ENCODE data around the gene ITK.

Gene ITK

DNA sequence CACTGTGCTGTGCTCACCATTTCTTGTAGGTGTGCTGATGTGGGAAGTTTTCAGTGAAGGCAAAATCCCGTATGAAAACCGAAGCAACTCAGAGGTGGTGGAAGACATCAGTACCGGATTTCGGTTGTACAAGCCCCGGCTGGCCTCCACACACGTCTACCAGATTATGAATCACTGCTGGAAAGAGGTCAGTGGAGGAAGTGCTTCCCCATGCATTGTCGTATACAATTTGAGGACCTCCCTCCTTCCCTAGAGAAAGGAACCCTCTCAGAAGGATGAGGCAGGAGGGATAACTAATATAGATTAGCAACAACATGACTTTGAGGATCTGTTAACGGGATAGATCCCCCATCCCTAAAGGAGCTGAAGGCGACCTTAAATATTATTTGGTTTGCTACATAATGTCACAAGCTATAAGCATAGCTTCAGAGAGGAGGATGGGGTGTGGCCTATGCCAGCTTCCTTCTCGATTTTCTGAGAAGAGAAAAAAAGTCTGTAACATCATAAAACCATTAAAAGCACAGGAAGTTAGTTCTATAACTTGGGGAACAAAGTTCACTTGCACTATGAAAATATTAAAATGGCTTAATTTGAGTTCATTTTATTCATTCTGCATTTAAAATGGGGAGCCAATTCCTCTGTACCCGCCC, 68.3 kb downstream of the ITK start:
- DNase-seq, result no peak

DNA sequence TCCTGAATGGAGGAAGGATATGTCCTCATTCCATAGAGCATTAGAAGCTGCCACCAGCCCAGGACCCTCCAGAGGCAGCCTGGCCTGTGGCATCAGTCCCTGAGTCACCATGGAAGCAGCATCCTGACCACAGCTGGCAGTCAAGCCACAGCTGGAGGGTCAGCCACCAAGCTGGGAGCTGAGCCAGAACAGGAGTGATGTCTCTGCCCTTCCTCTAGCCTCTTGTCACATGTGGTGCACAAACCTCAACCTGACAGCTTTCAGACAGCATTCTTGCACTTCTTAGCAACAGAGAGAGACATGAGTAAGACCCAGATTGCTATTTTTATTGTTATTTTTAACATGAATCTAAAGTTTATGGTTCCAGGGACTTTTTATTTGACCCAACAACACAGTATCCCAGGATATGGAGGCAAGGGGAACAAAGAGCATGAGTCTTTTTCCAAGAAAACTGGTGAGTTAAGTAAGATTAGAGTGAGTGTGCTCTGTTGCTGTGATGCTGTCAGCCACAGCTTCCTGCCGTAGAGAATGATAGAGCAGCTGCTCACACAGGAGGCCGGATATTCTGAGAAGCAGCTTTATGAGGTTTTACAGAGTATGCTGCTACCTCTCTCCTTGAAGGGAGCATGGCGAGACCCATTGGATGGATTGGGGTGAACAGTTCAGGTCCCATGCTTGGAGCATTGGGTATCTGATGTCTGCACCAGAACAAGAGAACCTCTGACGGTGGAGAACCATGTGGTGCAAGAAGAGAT, 72.2 kb downstream of the ITK start:
- no peak for DNase-seq

- DNase-seq, result no peak
Observed at GRCh38 chr5:157253547-157253946, 72.9 kb downstream of the ITK start.

DNA sequence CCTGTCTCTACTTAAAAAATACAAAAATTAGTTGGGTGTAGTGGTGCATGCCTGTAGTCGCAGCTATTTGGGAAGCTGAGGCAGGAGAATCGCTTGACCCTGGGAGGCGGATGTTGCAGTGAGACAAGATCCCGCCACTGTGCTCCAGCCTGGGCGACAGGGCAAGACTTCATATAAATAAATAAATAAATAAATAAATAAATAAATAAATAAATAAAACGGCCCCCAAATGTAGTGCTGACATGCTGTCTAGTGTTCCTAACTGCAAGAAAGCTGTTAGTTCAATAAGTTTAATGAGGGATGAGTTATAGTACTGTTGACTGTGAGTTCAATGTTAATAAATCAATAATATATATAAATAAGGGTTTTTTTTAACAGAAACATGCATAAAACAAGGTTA, 77.8 kb downstream of the ITK start:
- DNase-seq, result no peak

DNA sequence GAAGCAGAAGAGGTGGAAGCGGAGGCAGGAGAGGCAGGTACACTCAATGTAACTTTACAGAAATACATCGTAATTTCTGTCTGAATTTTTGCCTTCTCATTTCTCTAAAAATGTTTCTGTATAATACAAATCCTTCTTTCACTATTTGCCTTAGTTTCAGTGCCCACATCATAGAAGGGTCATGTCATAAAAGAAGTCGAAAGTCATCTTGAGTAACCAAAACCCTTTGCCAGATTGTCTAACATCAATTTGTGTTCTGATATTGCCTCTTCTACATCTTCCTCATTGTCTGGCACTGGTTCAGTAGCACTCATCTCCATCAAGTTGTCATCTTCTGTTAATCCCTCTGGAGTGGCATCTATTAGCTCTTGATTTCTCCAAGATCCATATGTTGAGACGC, 79.1 kb downstream of the ITK start:
- no peak for DNase-seq

DNA sequence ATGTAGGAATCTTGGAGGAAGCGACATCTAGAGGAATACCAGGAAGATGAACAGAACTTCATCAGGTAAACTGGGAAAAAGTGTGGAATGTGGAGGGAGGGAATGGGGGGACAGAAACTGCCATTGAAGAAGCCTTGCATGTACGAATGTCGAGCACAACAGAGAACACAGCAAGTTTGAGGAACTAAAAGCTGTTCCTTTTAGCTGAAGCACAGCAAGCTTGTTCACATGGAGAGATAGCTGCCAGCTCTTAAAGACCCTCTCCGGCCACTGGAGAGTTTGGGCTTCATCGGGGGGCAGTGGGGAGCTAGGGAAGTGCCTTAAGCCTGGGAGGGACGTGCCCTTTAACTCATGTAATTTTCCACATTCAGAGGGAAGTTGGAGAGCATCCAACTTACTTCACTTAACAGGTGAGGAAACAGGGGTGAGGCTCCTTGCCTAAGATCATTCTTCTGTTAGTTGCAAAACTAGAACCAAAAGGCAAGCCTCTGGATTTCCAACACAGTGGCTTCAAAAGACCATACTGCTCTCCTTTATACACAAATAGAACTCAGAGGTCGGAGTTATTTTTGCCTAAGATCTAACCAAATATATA, 83.0 kb downstream of the ITK start:
- no peak for DNase-seq

GRCh38 chr5:157265714-157266285, 85.2 kb downstream of the ITK start, which contains the start of gene CYFIP2:
CYFIP2 (plus strand) TSS chr5:157266123; CDS start chr5:157285362, 19,239 bp downstream.
- no peak for DNase-seq

GRCh38 chr5:157266286-157267007, 85.8 kb downstream of the ITK start:
- DNase-seq, result no peak

DNA sequence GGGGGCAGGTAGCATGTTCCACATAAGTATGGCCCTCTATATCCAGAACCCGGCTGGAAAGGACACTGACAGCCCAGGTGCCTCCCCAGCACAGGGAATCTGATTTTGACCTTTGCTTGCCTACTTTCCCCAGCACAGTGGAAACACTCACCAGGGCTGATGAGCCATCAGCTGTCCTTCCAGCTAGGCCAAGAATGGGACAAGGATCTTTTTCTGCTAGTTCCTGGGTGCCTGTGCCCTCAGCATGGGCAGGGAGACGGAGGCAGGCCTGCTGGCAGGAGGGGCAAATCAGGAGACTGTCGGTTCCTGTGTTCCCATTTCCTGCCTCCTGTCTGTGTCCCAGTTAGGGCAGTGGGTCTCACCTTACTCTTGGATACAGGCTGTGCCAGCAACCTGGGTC, 86.4 kb downstream of the ITK start:
- DNase-seq, result no peak

- no peak for DNase-seq
Observed at GRCh38 chr5:157267761-157268480, 87.3 kb downstream of the ITK start.

- DNase-seq, result no peak
Observed at GRCh38 chr5:157269165-157269671, 88.6 kb downstream of the ITK start.

- DNase-seq, result no peak
Observed at GRCh38 chr5:157269761-157270272, 89.2 kb downstream of the ITK start.

- DNase-seq, result no peak
Observed at GRCh38 chr5:157270771-157271170, 90.1 kb downstream of the ITK start.

DNA sequence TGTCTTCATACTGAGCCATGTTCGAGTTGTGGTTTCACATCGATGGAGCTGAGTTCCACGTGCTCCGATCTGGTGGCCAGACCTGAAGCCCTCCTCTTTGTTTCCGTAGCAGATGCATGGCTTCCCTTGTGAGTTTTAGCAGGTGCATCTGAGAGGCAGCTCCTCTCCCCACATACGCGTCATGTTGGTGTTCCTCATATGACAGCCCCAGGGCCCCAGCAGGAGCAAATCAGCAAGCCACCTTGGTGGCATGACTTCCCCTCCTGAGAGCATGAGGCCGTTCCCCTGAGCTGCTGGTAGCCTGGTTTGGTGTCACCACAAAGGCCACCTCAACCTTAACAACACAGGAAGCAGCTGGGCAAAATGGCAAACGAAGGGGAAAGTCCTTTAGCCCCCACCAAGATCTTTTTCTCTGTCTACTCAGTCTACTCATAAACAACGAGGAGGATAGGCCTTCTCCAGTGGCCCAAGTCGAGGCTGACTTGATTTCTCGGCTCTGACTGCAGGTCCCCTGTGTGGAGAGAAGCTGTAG, 91.2 kb downstream of the ITK start:
- no peak for DNase-seq

- no peak for DNase-seq
Observed at GRCh38 chr5:157273131-157273556, 92.5 kb downstream of the ITK start.

DNA sequence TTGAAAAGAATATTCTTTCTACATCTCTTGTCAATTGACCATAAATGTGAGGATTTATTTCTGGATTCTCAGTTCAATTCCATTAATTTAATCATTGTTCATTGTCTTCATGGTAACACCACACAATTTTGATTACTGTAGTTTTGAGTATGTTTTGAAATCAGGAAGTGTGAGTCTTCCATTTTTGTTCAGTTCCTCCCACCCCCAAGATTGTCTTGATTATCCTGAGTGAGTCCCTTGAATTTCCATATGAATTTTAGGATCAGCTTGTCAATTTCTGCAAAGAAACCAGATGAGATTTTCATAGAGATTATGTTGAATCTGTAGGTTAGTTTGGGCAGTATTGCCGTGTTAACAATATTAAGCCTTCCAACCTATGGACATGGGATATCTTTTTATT, 94.8 kb downstream of the ITK start:
- no peak for DNase-seq

DNA sequence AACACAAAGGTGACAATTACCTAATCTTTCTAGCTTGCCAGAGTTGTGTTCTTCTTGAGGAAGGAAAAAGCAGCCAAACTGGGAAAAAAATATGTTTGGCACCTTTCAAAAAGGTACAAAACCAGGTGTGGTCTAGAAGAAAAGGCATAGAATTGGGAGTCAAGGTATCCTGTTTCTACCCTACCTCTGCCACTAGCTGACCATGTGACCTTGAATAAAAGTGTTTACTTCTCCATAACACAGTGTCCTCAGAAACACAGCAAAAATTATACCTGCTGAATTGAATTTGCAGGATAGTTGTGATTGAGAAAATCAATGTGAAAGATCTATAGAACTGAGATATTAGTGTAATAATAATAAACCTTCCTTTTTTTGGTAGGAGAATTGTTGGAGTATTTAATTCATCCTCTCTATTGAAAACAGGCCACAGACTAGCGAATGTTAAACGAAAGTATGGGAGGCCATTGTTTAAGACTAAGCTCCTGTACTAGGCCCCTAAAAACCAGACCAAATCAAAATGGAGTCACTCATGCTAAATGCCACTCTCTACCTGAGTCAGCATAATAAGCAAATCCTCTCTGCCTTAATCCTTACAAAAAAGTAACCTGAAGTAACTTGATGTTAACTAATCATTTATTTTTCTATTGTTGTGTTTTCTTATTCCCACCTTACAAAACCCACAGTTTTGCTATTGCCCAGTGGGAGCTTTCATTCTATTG, 97.8 kb downstream of the ITK start:
- DNase-seq, result no peak

DNA sequence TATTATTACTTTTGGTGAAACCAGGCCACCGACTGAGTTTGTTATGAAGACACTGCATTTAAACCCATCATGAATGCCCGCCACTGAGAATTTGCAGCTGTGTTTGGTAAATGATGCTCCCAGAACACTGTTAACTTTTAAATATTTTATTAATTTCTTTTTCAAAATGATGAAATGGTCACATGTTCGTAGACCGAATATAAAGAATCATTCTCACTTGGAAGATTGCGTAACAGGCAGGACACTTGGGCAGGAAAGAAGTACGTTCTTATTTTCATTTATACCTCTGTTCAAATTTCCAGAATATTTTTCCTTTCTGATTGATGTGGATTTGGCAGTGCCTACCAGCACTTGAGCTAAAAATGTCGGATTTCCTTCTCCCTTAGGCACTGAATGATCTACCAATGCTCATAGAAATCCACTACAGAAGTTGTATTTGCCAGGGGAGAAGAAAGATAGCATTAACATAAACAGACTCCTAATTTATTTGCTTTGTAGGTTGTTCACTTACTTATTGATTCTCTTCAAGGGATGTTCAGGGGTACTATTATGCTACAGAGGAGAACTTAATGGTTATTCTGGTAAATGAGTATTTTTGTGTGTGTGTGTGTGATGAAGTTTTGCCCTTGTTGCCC, 99.1 kb downstream of the ITK start:
- no peak for DNase-seq

DNA sequence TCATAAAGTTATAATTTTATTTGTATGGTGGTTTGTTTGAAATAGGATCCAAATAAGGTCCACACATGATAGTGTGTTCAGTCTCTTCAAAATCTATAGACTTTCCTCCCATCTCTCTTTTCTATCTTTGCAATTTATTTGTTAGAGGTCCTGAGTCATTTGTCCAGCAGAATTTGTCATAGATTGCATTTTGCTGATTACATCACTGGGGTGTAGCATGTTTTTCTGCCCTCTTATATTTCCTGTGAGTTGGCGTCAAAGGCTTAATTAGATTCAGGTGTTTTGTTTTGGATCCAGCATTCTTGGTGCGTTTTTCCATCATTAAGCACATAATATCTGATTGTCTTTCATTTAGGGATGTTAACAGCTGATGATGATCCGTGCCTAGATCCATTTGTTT, 100.3 kb downstream of the ITK start:
- DNase-seq, result no peak

DNA sequence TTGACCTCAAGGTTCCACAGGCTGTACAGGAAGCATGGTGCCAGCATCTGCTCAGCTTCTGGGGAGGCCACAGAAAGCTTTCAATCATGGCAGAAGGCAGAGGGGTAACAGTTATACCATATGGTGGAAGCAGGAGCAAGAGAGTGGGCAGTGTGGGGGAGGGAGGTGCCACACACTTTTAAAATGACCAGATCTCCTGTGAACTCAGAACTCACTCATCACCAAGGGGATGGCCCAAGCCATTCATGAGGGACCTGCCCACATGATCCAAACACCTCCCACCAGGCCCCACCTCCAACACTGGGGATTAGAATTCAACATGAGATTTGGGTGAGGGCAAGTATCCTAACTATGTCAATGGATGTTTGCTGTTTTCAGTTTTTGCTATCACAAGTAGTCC, 101.5 kb downstream of the ITK start:
- DNase-seq, result no peak

DNA sequence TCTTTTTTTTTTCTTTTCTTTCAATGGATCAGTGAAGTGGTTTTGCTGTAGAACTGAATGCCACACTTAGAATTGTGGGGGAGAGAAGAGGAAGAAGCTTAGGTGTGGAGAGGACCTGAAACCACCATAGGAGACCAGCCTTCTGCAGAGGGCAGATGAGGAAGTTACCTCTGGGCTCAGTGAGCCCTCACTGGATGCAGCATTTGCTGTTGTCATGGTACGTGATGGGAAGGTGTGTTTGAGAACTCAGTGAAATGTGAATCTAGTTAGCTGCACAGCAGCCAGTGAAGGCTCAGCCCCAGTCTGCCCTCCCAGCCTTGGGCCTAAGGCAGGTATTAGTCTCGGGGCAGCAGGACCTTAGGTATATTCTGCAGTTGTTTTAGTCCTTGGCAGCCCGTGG, 102.8 kb downstream of the ITK start:
- no peak for DNase-seq

All from SHP77 treated with DMSO at 0.1 percent for 48 hours (cell line).